Large intestine (tissue), 3 donors: ENCODE data around the gene SAMD1. TPM values are rescaled to one million over a fixed set of nuclear protein-coding genes. Genes with fewer than 3 reads are reported as not detected.

Source experiments
- DNase-seq, 2 donors: peaks; one replicate each; pipeline versions ENCODE4 v3.0.0 to v3.0.0-alpha.2; 2013
- H3K27ac ChIP-seq: one replicate; pipeline ENCODE4 v1.5.1; 2013; ENCODE audit warnings: low read length
- H3K27me3 ChIP-seq: 2 replicates; pipeline ENCODE4 v1.6.1; 2013; ENCODE audit warnings: low read length; ENCODE audit not compliant: control insufficient read depth, insufficient read depth
- H3K36me3 ChIP-seq: 2 replicates; pipeline ENCODE4 v1.6.1; 2013; ENCODE audit warnings: low read length; ENCODE audit not compliant: control insufficient read depth, insufficient read depth
- H3K4me1 ChIP-seq: one replicate; pipeline ENCODE4 v1.6.1; 2013; ENCODE audit warnings: low read length; ENCODE audit not compliant: control insufficient read depth, insufficient read depth
- H3K4me3 ChIP-seq: one replicate; pipeline ENCODE4 v1.5.1; 2013; ENCODE audit warnings: low read length
- H3K9me3 ChIP-seq: one replicate; pipeline ENCODE4 v1.6.1; 2013; ENCODE audit warnings: mild to moderate bottlenecking, low read depth, low read length, moderate library complexity; ENCODE audit not compliant: control insufficient read depth
- WGBS: methylation state at CpG from one replicate; pipeline ENCODE4 v1.1.5; 2013; ENCODE audit warnings: low lambda C conversion rate; ENCODE audit not compliant: insufficient coverage; 5-methylcytosine and 5-hydroxymethylcytosine counted together
- polyA plus RNA-seq: library from polyadenylated mRNA; unstranded; fragments of 120-200 nt; gene quantifications from one replicate; pipeline ENCODE4 v1.2.1, GENCODE V29; 2013

Gene SAMD1
- polyA plus RNA-seq, 1 donor, result 40.1 TPM

- H3K4me1 ChIP-seq, result peaks cover 16% of the 10 kb centered on the region
- peak overlapping the region; percentile 51 for H3K4me3 ChIP-seq
- peaks cover 12% of the 10 kb centered on the region for H3K36me3 ChIP-seq
- peak in 1 of 2 donors; percentile 59 for DNase-seq
- H3K9me3 ChIP-seq, result peaks cover 3% of the 10 kb centered on the region
- H3K27ac ChIP-seq, result no peak overlapping the region
- WGBS, result no CpG with 5 or more reads among the region's 142 CpGs
- H3K27me3 ChIP-seq, result no peaks in the 10 kb centered on the region
Observed at GRCh38 chr19:14089662-14090508, 666 bp downstream of the SAMD1 start.

DNA sequence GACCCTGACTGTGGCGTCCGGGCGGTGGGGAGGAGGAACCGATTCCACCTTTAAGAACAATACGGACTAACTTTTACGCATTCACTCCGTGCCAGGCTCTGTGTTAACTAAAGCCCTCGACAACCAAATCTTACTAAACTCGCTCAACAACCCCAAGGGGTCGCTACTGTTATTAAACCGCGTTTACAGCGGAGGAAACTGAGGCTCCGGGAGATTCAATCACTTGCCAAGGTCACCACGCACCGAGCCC is 1.2 kb downstream of the SAMD1 start:
- Histone ChIP-seq H3K27me3 (no peaks in the 10 kb centered on the region), H3K36me3 (peaks cover 12% of the 10 kb centered on the region), H3K9me3 (peaks cover 3% of the 10 kb centered on the region), H3K4me1 (peaks cover 16% of the 10 kb centered on the region), H3K27ac (no peak overlapping the region), H3K4me3 (peak overlapping the region; percentile 51)
- WGBS, result no CpG with 5 or more reads among the region's 16 CpGs
- DNase-seq, result no peak

GRCh38 chr19:14088634-14089411 is 1.7 kb downstream of the SAMD1 start:
- DNase-seq, result no peak
- Histone ChIP-seq H3K27me3 (no peaks in the 10 kb centered on the region), H3K4me1 (peaks cover 16% of the 10 kb centered on the region), H3K9me3 (peaks cover 3% of the 10 kb centered on the region), H3K36me3 (peaks cover 12% of the 10 kb centered on the region), H3K4me3 (peak overlapping the region; percentile 51), H3K27ac (no peak overlapping the region)
- WGBS, result no CpG with 5 or more reads among the region's 30 CpGs

GRCh38 chr19:14086098-14086497 is 4.5 kb downstream of the SAMD1 start:
- Histone ChIP-seq H3K27me3 (no peaks in the 10 kb centered on the region), H3K4me1 (peaks cover 16% of the 10 kb centered on the region), H3K9me3 (no peaks in the 10 kb centered on the region), H3K36me3 (peaks cover 12% of the 10 kb centered on the region), H3K4me3 (peak overlapping the region; percentile 15), H3K27ac (no peak overlapping the region)
- WGBS, result no CpG with 5 or more reads among the region's 5 CpGs
- no peak for DNase-seq

- no CpG with 5 or more reads among the region's 54 CpGs for WGBS
- H3K9me3 ChIP-seq, result no peaks in the 10 kb centered on the region
- H3K27me3 ChIP-seq, result no peaks in the 10 kb centered on the region
- H3K27ac ChIP-seq, result no peak within 1 kb of the TSS
- peaks cover 12% of the 10 kb centered on the region for H3K36me3 ChIP-seq
- H3K4me1 ChIP-seq, result peaks cover 17% of the 10 kb centered on the region
- DNase-seq, result peak in 1 of 2 donors; percentile 61
- H3K4me3 ChIP-seq, result peak within 1 kb of the TSS; percentile 15
Observed at GRCh38 chr19:14085309-14085995, 5.1 kb downstream of the SAMD1 start, which contains the start of gene C19orf67. Gene C19orf67 (minus strand): TSS chr19:14085783. CDS start chr19:14085627, 156 bp downstream.

DNA sequence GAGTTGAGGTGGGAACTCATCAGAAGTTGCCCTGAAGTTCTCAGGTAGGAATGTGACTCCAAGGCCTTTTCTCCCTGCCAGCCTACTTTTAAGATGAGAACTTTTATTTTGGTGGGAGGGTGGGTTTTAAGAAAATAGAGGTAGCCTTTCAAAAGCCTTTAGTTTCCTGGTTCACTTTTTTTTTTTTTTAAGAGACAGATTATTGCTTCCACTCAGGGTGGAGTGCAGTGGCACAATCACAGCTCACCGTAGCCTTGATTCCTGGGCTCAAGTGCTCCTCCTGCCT is 7.9 kb downstream of the SAMD1 start:
- Histone ChIP-seq H3K4me1 (peaks cover 16% of the 10 kb centered on the region), H3K27ac (no peak overlapping the region), H3K36me3 (no peaks in the 10 kb centered on the region), H3K4me3 (no peak overlapping the region), H3K27me3 (no peaks in the 10 kb centered on the region), H3K9me3 (no peaks in the 10 kb centered on the region)
- 67% methylated on average over 1 of the region's 1 CpG for WGBS
- DNase-seq, result no peak

DNA sequence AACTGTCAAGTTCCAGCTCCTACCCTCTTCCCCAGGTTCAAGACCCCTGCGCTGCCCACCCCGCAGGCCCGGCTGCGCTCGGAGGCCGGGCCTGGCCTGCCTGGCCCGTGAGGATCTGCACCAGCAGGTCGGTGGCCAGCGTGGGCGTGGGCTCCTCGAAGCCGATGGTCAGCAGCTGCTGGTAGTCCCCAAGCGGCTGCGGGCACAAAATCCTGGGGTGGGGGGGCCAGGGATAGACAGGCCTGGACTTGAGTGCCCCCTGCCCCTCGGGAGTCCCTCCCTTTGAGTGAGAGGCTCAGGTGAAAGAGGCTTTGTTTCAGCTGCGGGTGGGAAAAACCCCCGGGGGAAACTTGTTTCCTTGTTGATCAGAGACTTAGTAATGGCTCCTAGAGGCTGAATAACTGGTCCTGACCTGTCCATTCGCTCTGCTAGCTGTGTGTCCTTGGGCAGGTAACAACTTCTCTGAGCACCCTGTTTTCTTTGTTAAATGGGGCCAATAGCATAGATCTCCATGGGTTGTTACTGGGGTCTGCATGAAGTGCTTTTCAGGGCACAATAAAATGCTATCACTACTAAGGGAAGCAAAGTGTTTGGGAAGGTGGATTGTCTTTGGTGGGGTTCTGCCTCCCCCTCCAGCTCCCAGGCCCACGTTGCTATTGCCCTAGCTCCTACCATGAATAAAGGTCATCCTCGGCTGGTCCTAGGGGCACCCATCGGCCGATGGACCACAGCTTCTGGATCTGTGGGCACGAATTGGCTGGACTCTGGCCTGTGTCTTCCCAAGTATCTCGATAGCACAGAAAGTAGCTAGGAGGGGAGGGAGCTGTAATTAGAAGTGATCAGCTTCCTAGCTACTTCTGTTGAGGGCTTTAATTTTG is 8.5 kb downstream of the SAMD1 start:
- Histone ChIP-seq H3K27ac (peak overlapping the region; percentile 85), H3K4me3 (peak overlapping the region; percentile 97), H3K9me3 (no peaks in the 10 kb centered on the region), H3K36me3 (no peaks in the 10 kb centered on the region), H3K4me1 (peaks cover 16% of the 10 kb centered on the region), H3K27me3 (no peaks in the 10 kb centered on the region)
- DNase-seq, result no peak
- WGBS, result no CpG with 5 or more reads among the region's 24 CpGs

GRCh38 chr19:14080887-14081796 is 9.4 kb downstream of the SAMD1 start:
- Histone ChIP-seq H3K27me3 (no peaks in the 10 kb centered on the region), H3K36me3 (no peaks in the 10 kb centered on the region), H3K4me3 (peak overlapping the region; percentile 97), H3K4me1 (peaks cover 16% of the 10 kb centered on the region), H3K27ac (peak overlapping the region; percentile 98), H3K9me3 (no peaks in the 10 kb centered on the region)
- no CpG with 5 or more reads among the region's 50 CpGs for WGBS
- peak; percentile 99 for DNase-seq

- no CpG with 5 or more reads among the region's 2 CpGs for WGBS
- Histone ChIP-seq H3K27ac (no peak overlapping the region), H3K4me3 (no peak overlapping the region), H3K36me3 (no peaks in the 10 kb centered on the region), H3K27me3 (no peaks in the 10 kb centered on the region), H3K4me1 (peaks cover 20% of the 10 kb centered on the region), H3K9me3 (no peaks in the 10 kb centered on the region)
- DNase-seq, result no peak
Observed at GRCh38 chr19:14078411-14078810, 12.1 kb downstream of the SAMD1 start.
